NCI-H524 treated with DMSO at 0.1 percent for 48 hours (cell line): ENCODE results near the gene HSD17B13.
"Not testable (repeated sequence)": the region's sequence is repeated elsewhere in the genome, so short reads cannot be mapped to it uniquely, and the experiment has no call there.

Experiments used
- DNase-seq: peaks from one replicate; lab custom pipeline; 2025; lab: John Stamatoyannopoulos, UW

HSD17B13 gene

DNA sequence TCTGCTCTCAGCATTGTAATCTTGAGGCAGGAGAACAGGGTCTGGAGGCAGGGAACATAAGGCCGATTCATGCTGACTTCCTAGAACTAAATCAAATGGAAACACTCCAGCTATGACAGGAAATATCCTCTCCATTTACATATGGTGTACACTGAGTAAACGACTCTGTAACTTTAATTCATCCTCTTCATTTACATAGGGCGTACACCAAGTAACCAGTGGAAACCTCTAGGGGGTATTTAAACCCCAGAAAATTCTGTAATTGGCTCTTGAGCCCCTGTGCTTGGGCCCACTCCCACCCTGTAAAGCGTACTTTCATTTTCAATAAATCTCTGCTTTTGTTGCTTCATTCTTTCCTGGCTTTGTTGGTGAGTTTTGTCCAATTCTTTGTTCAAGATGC lies 7.7 kb downstream of the HSD17B13 start:
- not testable (repeated sequence) for DNase-seq

DNA sequence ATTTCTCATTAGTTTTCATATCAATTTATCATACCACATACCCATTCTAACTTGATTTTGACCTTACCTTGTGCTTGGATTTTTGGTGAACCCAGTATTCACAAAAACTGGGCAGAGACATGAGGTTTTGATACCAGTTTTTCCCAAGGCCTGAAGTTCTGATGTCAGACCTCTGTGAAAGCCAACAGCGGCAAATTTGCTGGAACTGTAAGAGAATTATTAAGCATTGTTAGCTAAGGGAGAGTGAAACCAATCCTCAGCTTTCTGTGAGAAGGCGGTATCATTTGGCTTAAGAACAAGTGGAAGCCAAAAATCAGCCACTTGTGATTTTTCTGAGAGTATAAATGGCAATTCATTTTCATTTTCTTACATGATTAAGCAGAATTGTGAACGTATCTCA lies 8.9 kb downstream of the HSD17B13 start:
- DNase-seq = no peak

GRCh38 chr4:87311684-87312083 lies 11.0 kb downstream of the HSD17B13 start:
- DNase-seq = no peak

GRCh38 chr4:87310691-87311335 lies 11.9 kb downstream of the HSD17B13 start:
- no peak for DNase-seq

GRCh38 chr4:87309625-87310024 lies 13.1 kb downstream of the HSD17B13 start:
- DNase-seq = no peak

- DNase-seq = no peak
These were observed 16.6 kb downstream of the HSD17B13 start for GRCh38 chr4:87306056-87306455.

GRCh38 chr4:87305562-87305961 lies 17.1 kb downstream of the HSD17B13 start:
- DNase-seq = no peak

DNA sequence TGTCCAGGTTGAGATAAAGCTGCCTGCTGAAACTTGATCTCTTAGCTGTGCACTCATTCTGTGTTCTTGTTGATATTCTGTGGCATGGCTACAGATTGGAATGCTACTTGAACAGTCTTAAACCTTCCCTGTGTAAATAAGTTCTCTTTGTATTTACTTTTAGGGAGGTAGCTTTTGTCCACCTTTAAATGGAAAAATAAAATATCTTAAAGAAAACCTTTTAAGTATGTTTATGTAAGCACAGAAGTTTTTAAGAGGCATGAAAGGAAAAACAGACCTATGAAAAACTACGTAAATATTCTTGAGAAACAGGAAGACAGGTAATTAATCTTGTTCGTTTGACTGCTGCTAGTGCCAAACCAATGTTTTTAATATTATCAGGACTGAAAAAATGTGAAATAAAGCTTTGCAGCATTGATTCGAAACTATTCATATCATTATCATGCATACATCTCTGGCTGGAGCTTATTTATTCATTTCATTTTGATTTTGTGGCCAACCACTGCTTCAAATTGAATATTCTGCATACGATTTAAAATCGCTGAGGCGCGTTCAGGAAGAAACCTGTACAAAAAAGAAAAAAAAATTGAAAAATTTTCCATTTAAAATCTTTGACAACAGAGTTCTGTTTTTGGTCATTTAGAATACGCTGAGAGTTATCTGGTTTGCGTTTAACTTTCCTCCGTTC lies 17.8 kb downstream of the HSD17B13 start:
- no peak for DNase-seq

DNA sequence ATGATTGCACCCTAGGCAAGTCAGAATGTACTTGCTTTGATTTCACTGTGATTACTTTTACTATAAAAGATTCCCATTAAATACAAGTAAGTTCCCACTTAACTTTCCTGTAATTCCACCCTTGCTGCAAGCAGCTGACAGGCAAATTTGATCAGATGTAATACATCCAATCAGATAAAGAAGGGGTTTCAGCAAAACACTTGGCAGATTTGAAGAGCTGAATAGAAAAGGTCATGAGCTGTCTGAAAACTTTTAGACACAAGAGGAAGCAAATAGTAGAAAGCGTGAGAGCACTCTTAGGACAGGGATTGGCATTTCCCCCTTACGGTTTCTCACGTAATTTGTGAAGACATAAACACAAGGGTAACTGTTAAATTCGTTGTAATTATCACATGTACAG lies 22.8 kb downstream of the HSD17B13 start:
- DNase-seq = no peak

GRCh38 chr4:87298362-87298761 lies 24.3 kb downstream of the HSD17B13 start:
- DNase-seq = no peak

- not testable (repeated sequence) for DNase-seq
These were observed 27.8 kb downstream of the HSD17B13 start for GRCh38 chr4:87294911-87295310.

GRCh38 chr4:87293889-87294288 lies 28.8 kb downstream of the HSD17B13 start:
- not testable (repeated sequence) for DNase-seq

DNA sequence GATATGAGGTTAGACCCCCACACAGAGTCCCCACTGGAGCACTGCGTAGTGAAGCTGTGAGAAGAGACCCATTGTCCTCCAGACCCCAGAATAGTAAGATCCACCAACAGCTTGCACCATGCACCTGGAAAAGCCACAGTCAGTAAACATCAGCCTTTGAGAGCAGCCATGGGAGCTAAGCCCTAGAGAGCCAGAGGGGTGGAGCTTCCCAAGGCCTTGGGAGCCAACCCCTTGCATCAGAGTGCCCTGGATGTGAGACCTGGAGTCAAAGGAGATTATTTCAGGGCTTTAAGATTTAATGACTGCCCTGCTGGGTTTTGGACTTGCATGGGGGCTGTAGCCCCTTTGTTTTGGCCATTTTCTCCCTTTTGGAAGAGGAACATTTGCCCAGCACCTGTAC lies 35.7 kb downstream of the HSD17B13 start:
- DNase-seq = no peak

DNA sequence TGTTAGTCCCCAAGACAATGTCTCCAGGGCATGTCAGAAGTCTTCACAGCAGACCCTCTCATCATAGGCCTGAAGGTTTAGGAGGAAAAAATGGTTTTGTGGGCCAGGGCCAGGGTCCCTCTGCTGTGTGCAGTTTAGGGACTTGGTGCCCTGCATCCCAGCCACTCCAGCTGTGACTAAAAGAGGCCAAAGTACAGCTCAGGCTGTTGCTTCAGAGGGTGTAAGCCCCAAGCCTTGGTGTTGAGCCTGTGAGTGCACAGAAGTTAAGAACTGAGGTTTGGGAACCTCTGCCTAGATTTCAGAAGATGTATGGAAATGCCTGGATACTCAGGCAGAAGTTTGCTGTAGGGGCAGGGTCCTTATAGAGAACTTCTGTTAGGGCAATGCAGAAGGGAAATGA lies 38.4 kb downstream of the HSD17B13 start:
- not testable (repeated sequence) for DNase-seq

DNA sequence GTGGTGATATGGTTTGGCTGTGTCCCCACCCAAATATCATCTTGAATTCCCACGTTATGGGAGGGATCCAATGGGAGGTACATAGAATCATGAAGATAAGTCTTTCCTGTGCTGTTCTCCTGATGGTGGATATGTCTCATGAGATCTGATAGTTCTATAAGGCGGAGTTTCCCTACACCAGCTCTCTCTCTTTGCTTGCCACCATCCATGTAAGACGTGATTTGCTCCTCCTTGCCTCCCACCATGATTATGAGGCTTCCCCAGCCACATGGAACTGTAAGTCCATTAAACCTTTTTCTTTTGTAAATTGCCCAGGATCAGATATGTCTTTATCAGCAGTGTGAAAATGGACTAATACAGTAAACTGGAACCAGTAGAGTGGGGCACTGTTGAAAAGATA lies 39.5 kb downstream of the HSD17B13 start:
- DNase-seq = no peak

- no peak for DNase-seq
These were observed 41.1 kb downstream of the HSD17B13 start for GRCh38 chr4:87281603-87282002.

DNA sequence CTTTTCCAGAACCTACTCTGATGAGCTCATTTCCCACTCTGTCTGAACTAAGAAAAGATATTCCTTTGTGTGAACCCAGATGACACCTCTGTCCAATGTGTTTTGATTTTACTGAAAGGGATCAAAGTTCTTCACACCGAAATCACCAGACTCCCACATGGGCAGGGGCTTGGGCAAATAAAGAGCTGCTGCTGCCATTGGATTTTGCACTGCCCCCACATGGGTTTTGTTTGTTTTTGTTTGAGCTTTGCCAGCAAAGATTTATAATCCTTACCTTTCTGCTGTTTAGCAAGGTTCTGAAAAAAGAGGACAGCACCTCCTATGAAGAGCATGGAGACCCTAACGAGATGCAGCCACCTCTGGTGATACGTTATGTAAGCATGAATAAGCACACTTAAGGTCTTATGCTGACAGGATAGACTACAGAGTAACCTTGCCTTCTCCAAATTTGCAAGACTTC lies 44.3 kb downstream of the HSD17B13 start:
- DNase-seq = no peak

DNA sequence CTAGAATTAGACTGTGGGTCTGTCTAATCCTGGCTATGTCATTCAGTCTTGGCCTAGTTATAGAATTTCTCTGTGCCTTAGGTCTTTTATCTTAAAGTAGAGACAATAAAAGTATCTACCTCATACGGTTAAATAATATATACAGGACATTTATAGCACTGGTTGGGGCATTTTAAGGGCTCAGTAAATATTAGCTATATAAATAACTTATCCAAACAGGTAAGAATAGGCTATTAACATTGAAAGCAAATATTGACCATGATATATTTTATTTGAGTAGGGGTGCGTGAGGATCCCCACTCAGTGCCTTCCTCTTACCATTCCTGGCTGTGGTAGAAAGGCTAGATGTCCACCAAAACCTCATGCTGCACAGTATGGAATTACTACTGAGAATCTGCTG lies 47.4 kb downstream of the HSD17B13 start:
- DNase-seq = no peak

DNA sequence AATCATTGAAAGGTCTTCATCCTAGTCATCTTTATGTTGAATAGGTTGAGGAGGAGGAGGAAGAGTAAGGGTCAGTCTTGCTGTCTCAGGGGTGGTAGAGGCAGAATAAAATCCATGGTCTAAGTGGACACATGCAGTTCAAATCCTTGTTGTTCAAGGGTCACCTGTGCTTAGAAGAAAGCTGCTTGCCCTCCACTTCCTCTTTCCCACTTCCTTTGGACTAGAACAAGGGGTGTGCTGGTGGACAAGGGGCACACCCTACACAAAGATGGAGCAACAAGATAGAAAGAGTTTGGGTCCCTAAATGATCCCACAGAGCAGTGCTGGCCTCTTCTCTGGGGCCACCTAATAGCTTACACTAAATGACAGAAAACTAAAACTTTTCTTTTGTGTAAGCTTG lies 47.9 kb downstream of the HSD17B13 start:
- DNase-seq = no peak

DNA sequence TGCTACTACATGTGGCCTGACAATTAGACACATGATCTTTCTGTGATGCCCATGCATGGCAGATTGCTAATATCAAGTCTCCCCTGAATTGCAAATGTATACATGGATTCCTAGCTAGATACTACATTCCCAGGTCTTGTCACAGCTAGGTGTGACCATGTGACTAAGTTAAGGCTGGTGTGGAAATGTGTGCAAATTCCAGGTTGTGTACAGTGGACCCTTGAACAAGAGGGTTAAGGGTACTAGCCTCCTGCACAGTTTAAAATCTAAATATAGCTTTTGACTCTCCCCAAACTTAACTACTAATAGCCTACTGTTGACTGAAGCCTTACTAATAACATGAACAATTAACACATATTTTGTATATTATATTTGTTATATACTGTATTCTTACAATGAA lies 48.4 kb downstream of the HSD17B13 start:
- no peak for DNase-seq

DNA sequence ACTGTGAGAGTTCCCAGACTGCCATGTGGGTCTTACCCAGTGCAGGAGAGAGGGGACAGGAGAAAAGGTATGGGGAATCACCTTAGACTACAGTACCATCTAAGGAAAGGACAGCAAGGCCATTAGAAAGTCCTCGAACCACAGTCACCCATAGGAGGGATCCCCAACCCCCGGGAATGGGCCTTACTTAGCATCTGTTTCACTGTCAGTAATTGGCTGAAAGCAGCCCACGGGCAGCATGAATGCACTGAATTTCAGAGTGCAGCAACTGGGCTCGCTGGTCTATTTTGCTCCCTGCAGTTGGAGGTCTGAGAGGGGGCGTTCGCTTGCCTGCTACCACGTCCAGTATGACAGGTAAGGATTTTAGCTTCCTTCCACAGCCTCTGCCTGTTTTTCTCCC lies 51.9 kb downstream of the HSD17B13 start:
- DNase-seq = no peak

DNA sequence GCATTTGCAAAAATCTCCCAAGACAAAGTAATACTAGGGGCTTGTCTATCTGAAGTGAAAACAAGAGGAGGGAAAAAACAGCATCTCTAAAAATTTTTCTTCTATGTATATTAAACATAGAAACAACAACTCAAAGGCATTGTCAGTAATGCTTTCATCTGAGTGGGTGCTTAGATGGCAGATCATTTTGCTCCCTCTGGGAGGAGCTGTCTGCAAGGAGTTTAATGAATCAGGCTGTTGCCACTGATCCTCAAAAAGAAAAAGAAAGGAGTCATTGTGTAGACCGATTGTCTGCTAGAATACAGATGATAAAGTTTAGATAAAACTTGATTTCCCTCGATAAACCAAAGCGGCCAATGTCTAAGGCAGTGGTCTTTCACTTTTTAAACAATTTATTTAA lies 52.5 kb downstream of the HSD17B13 start:
- no peak for DNase-seq

DNA sequence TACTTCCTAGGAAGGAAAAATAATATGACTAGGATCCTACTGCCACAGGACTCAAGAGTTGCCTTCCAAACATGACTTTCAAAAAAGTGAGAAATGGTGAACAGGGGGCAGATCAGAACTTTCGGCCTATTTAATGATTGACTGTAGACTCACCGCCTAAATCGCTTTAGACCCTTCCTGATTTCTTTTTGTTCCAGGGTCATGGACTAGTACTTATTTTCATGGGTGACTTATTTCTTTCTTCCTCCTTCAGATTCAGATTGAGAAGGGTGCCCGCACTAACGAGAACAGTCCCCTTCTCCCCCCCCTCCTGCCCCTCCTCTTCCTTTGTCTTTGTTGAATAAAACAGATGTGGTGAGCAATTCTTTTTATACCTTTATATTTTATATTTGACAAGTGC lies 54.3 kb downstream of the HSD17B13 start:
- DNase-seq = no peak

GRCh38 chr4:87266986-87267385 lies 55.7 kb downstream of the HSD17B13 start:
- no peak for DNase-seq
